ENCODE data around the gene TAX1BP3. TPM values are rescaled to one million over a fixed set of nuclear protein-coding genes. Genes with fewer than 3 reads are reported as not detected.

The TAX1BP3 gene
- total RNA-seq, 1 donor from 2014 or later: 81.3 TPM

DNA sequence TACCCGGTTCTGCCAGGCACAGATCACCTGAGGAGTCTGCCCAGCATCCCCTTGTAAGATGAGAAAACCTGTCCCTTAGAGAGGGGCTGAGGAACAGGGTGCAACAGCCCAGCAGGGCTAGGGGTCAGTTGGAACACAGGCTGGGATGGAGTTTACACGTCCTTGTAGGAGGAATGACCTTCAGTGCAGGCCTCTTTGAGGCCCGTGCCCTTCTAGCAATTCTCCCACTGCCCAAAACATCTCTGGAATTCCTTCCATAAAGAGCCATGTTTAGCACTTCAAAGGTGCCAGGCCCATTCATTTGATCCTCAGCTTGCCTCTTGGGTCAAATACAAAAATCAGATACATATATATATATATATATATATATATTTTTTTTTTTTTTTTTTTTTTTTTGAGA, 27.4 kb downstream of the TAX1BP3 start:
- H3K4me1 Mint-ChIP-seq (ENCODE audit: low read depth): peaks cover 10% of the 10 kb centered on the region
- no peak overlapping the region for H3K4me3 Mint-ChIP-seq (ENCODE audit: low read depth)
- H3K27ac Mint-ChIP-seq: no peak overlapping the region
- no peaks in the 10 kb centered on the region for H3K9me3 Mint-ChIP-seq (ENCODE audit: low read depth)
- TF ChIP-seq, protein P1, sequence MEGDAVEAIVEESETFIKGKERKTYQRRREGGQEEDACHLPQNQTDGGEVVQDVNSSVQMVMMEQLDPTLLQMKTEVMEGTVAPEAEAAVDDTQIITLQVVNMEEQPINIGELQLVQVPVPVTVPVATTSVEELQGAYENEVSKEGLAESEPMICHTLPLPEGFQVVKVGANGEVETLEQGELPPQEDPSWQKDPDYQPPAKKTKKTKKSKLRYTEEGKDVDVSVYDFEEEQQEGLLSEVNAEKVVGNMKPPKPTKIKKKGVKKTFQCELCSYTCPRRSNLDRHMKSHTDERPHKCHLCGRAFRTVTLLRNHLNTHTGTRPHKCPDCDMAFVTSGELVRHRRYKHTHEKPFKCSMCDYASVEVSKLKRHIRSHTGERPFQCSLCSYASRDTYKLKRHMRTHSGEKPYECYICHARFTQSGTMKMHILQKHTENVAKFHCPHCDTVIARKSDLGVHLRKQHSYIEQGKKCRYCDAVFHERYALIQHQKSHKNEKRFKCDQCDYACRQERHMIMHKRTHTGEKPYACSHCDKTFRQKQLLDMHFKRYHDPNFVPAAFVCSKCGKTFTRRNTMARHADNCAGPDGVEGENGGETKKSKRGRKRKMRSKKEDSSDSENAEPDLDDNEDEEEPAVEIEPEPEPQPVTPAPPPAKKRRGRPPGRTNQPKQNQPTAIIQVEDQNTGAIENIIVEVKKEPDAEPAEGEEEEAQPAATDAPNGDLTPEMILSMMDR (IDR thresholded peaks at IDR 0.05; ENCODE audit: unreplicated experiment): no peak
- H3K27me3 Mint-ChIP-seq: no peaks in the 10 kb centered on the region
- no peak for DNase-seq (ENCODE audit: low spot score, unreplicated experiment)
- H3K36me3 Mint-ChIP-seq (ENCODE audit: insufficient read depth): peaks cover 2% of the 10 kb centered on the region

GRCh38 chr17:3639981-3640596, 28.3 kb downstream of the TAX1BP3 start:
- DNase-seq (ENCODE audit: low spot score, unreplicated experiment): no peak
- no peak overlapping the region for H3K27ac Mint-ChIP-seq
- TF ChIP-seq, protein P1 (IDR thresholded peaks at IDR 0.05; ENCODE audit: unreplicated experiment): no peak
- no peaks in the 10 kb centered on the region for H3K27me3 Mint-ChIP-seq
- no peaks in the 10 kb centered on the region for H3K9me3 Mint-ChIP-seq (ENCODE audit: low read depth)
- H3K36me3 Mint-ChIP-seq (ENCODE audit: insufficient read depth): peaks cover 2% of the 10 kb centered on the region
- H3K4me1 Mint-ChIP-seq (ENCODE audit: low read depth): peaks cover 13% of the 10 kb centered on the region
- H3K4me3 Mint-ChIP-seq (ENCODE audit: low read depth): no peak overlapping the region

- DNase-seq (ENCODE audit: low spot score, unreplicated experiment): no peak
These were observed 31.4 kb downstream of the TAX1BP3 start for GRCh38 chr17:3636908-3637373.

GRCh38 chr17:3636154-3636907, 32.0 kb downstream of the TAX1BP3 start, which contains the start of the genes CTNS and SHPK:
Gene CTNS, plus strand, starts transcription at chr17:3636760. Its CDS starts 3,447 bp downstream, at chr17:3640207.
Gene SHPK, minus strand, starts transcription at chr17:3636250. Its CDS starts 31 bp downstream, at chr17:3636219.
- Mint-ChIP-seq H3K4me1 (ENCODE audit: low read depth) (peaks cover 22% of the 10 kb centered on the region), H3K9me3 (ENCODE audit: low read depth) (no peaks in the 10 kb centered on the region), H3K36me3 (ENCODE audit: insufficient read depth) (no peaks in the 10 kb centered on the region), H3K27me3 (no peaks in the 10 kb centered on the region), H3K4me3 (ENCODE audit: low read depth) (peak within 1 kb of the TSS; percentile 94), H3K27ac (peak within 1 kb of the TSS; percentile 99)
- TF ChIP-seq, protein P1 (IDR thresholded peaks at IDR 0.05; ENCODE audit: unreplicated experiment): no peak
- DNase-seq (ENCODE audit: low spot score, unreplicated experiment): peak; percentile 94

More at GRCh38 chr17:3636908-3637373, 31.4 kb downstream of the TAX1BP3 start:
- Mint-ChIP-seq H3K27ac (peak overlapping the region; percentile 84), H3K9me3 (ENCODE audit: low read depth) (no peaks in the 10 kb centered on the region), H3K27me3 (no peaks in the 10 kb centered on the region), H3K36me3 (ENCODE audit: insufficient read depth) (no peaks in the 10 kb centered on the region), H3K4me1 (ENCODE audit: low read depth) (peaks cover 22% of the 10 kb centered on the region), H3K4me3 (ENCODE audit: low read depth) (peak overlapping the region; percentile 94)
- TF ChIP-seq, protein P1 (IDR thresholded peaks at IDR 0.05; ENCODE audit: unreplicated experiment): no peak

GRCh38 chr17:3635474-3636153, 32.8 kb downstream of the TAX1BP3 start:
- H3K27ac Mint-ChIP-seq: peak overlapping the region; percentile 89
- TF ChIP-seq, protein P1 (IDR thresholded peaks at IDR 0.05; ENCODE audit: unreplicated experiment): peak; percentile 25
- no peaks in the 10 kb centered on the region for H3K9me3 Mint-ChIP-seq (ENCODE audit: low read depth)
- no peak for DNase-seq (ENCODE audit: low spot score, unreplicated experiment)
- peak overlapping the region; percentile 94 for H3K4me3 Mint-ChIP-seq (ENCODE audit: low read depth)
- no peaks in the 10 kb centered on the region for H3K36me3 Mint-ChIP-seq (ENCODE audit: insufficient read depth)
- H3K4me1 Mint-ChIP-seq (ENCODE audit: low read depth): peaks cover 22% of the 10 kb centered on the region
- H3K27me3 Mint-ChIP-seq: no peaks in the 10 kb centered on the region
